Measurements from ENCODE around the gene NEUROG1.

Gene NEUROG1

GRCh38 chr5:135494196-135494595 is 41.6 kb downstream of the NEUROG1 start:
- Mint-ChIP-seq H3K9me3 (peaks cover 2% of the 10 kb centered on the region), H3K27ac (no peak overlapping the region), H3K36me3 (ENCODE audit: low read depth) (no peaks in the 10 kb centered on the region), H3K4me1 (peaks cover 19% of the 10 kb centered on the region), H3K27me3 (ENCODE audit: low read depth) (peaks cover 94% of the 10 kb centered on the region), H3K4me3 (no peak overlapping the region)
- no peak for TF ChIP-seq CTCF (IDR thresholded peaks at IDR 0.05; ENCODE audit: unreplicated experiment in 3 of 3)

- H3K27me3 Mint-ChIP-seq (ENCODE audit: low read depth): peaks cover 94% of the 10 kb centered on the region
- no peaks in the 10 kb centered on the region for H3K36me3 Mint-ChIP-seq (ENCODE audit: low read depth)
- H3K9me3 Mint-ChIP-seq: peaks cover 2% of the 10 kb centered on the region
- no peak overlapping the region for H3K4me3 Mint-ChIP-seq
- peaks cover 24% of the 10 kb centered on the region for H3K4me1 Mint-ChIP-seq
- H3K27ac Mint-ChIP-seq: no peak overlapping the region
- no peak for TF ChIP-seq CTCF (IDR thresholded peaks at IDR 0.05; ENCODE audit: unreplicated experiment in 3 of 3)
Observed at GRCh38 chr5:135493406-135494180, 42.2 kb downstream of the NEUROG1 start.

- H3K9me3 Mint-ChIP-seq: peaks cover 2% of the 10 kb centered on the region
- H3K27me3 Mint-ChIP-seq (ENCODE audit: low read depth): peaks cover 96% of the 10 kb centered on the region
- H3K4me3 Mint-ChIP-seq: no peak overlapping the region
- H3K4me1 Mint-ChIP-seq: peaks cover 30% of the 10 kb centered on the region
- no peaks in the 10 kb centered on the region for H3K36me3 Mint-ChIP-seq (ENCODE audit: low read depth)
- TF ChIP-seq CTCF (IDR thresholded peaks at IDR 0.05; ENCODE audit: unreplicated experiment in 3 of 3): no peak
- H3K27ac Mint-ChIP-seq: no peak overlapping the region
Observed at GRCh38 chr5:135492319-135492626, 43.5 kb downstream of the NEUROG1 start.

GRCh38 chr5:135491552-135492318 is 44.0 kb downstream of the NEUROG1 start:
- no peak overlapping the region for H3K4me3 Mint-ChIP-seq
- H3K9me3 Mint-ChIP-seq: peaks cover 2% of the 10 kb centered on the region
- peaks cover 96% of the 10 kb centered on the region for H3K27me3 Mint-ChIP-seq (ENCODE audit: low read depth)
- no peak for TF ChIP-seq CTCF (IDR thresholded peaks at IDR 0.05; ENCODE audit: unreplicated experiment in 3 of 3)
- H3K27ac Mint-ChIP-seq: no peak overlapping the region
- H3K4me1 Mint-ChIP-seq: peaks cover 30% of the 10 kb centered on the region
- H3K36me3 Mint-ChIP-seq (ENCODE audit: low read depth): no peaks in the 10 kb centered on the region

GRCh38 chr5:135491038-135491551 is 44.7 kb downstream of the NEUROG1 start:
- no peaks in the 10 kb centered on the region for H3K36me3 Mint-ChIP-seq (ENCODE audit: low read depth)
- TF ChIP-seq CTCF (IDR thresholded peaks at IDR 0.05; ENCODE audit: unreplicated experiment in 3 of 3): no peak
- no peak overlapping the region for H3K4me3 Mint-ChIP-seq
- H3K9me3 Mint-ChIP-seq: peaks cover 2% of the 10 kb centered on the region
- H3K27me3 Mint-ChIP-seq (ENCODE audit: low read depth): peaks cover 99% of the 10 kb centered on the region
- H3K27ac Mint-ChIP-seq: no peak overlapping the region
- peaks cover 30% of the 10 kb centered on the region for H3K4me1 Mint-ChIP-seq

Data from nephron (organoid).